Mesodermal cell (in vitro differentiated cells): ENCODE results near the gene STAT4.

Source experiments
- H3K27ac ChIP-seq: 2 replicates; pipeline ENCODE4 v1.7.0; 2013; ENCODE audit warnings: mild to moderate bottlenecking, low read depth, low read length, moderate library complexity; ENCODE audit not compliant: severe bottlenecking
- H3K36me3 ChIP-seq: 2 replicates; pipeline ENCODE4 v1.7.1; 2013; ENCODE audit warnings: mild to moderate bottlenecking, low read length, moderate library complexity; ENCODE audit not compliant: control insufficient read depth, insufficient read depth
- H3K4me1 ChIP-seq: one replicate; pipeline ENCODE4 v1.7.1; 2013; ENCODE audit warnings: mild to moderate bottlenecking, low read length; ENCODE audit not compliant: insufficient read depth, control insufficient read depth, poor library complexity, severe bottlenecking
- H3K4me3 ChIP-seq: 2 replicates; pipeline ENCODE4 v1.7.0; 2013; ENCODE audit warnings: low read length, control low read depth, mild to moderate bottlenecking; ENCODE audit not compliant: insufficient read depth, poor library complexity, severe bottlenecking; ENCODE audit errors: extremely low read depth
- H3K9me3 ChIP-seq: 2 replicates; pipeline ENCODE4 v1.7.1; 2013; ENCODE audit warnings: mild to moderate bottlenecking, low read length, moderate library complexity; ENCODE audit not compliant: control insufficient read depth
- WGBS, 2 experiments: methylation state at CpG; one replicate each; pipeline ENCODE4 v1.1.5; 2013; ENCODE audit warnings: missing lambda C conversion rate in 2 of 2; ENCODE audit not compliant: insufficient coverage in 2 of 2; 5-methylcytosine and 5-hydroxymethylcytosine counted together

Gene STAT4

GRCh38 chr2:191187105-191187829, 36.5 kb upstream of the STAT4 start:
- H3K27ac ChIP-seq = no peak overlapping the region
- 86 to 90% methylated on average over 4 of the region's 9 CpGs for WGBS, 2 experiments

GRCh38 chr2:191184457-191184856, 33.7 kb upstream of the STAT4 start:
- Histone ChIP-seq H3K9me3 (no peaks in the 10 kb centered on the region), H3K27ac (no peak overlapping the region), H3K4me3 (no peak overlapping the region), H3K36me3 (no peaks in the 10 kb centered on the region), H3K4me1 (no peaks in the 10 kb centered on the region)
- 81 to 91% methylated on average over 2 of the region's 2 CpGs for WGBS, 2 experiments

More at GRCh38 chr2:191187105-191187829, 36.5 kb upstream of the STAT4 start:
- Histone ChIP-seq H3K4me3 (no peak overlapping the region), H3K4me1 (no peaks in the 10 kb centered on the region), H3K36me3 (no peaks in the 10 kb centered on the region), H3K9me3 (no peaks in the 10 kb centered on the region)

- Histone ChIP-seq H3K27ac (no peak overlapping the region), H3K9me3 (no peaks in the 10 kb centered on the region), H3K4me3 (no peak overlapping the region), H3K4me1 (no peaks in the 10 kb centered on the region), H3K36me3 (no peaks in the 10 kb centered on the region)
Measured at GRCh38 chr2:191183516-191183915, 32.7 kb upstream of the STAT4 start.

- 80 to 92% methylated on average over 1 to 2 of the region's 2 CpGs for WGBS, 2 experiments
- Histone ChIP-seq H3K4me3 (no peak overlapping the region), H3K9me3 (no peaks in the 10 kb centered on the region), H3K36me3 (no peaks in the 10 kb centered on the region), H3K27ac (no peak overlapping the region), H3K4me1 (no peaks in the 10 kb centered on the region)
Measured at GRCh38 chr2:191183081-191183480, 32.3 kb upstream of the STAT4 start.

- Histone ChIP-seq H3K9me3 (no peaks in the 10 kb centered on the region), H3K36me3 (no peaks in the 10 kb centered on the region), H3K4me3 (no peak overlapping the region), H3K4me1 (no peaks in the 10 kb centered on the region), H3K27ac (no peak overlapping the region)
Measured at GRCh38 chr2:191180713-191181112, 29.9 kb upstream of the STAT4 start.

- H3K4me1 ChIP-seq = no peaks in the 10 kb centered on the region
- no peaks in the 10 kb centered on the region for H3K9me3 ChIP-seq
- no peak overlapping the region for H3K4me3 ChIP-seq
- no peak overlapping the region for H3K27ac ChIP-seq
- no peaks in the 10 kb centered on the region for H3K36me3 ChIP-seq
- WGBS, 2 experiments = 100% methylated on average over 2 of the region's 2 CpGs; no CpG with 5 or more reads in 1 of the 2 experiments
Measured at GRCh38 chr2:191180276-191180675, 29.5 kb upstream of the STAT4 start.

GRCh38 chr2:191178806-191179514, 28.2 kb upstream of the STAT4 start:
- 93 to 98% methylated on average over 6 to 7 of the region's 8 CpGs for WGBS, 2 experiments
- Histone ChIP-seq H3K4me3 (no peak overlapping the region), H3K4me1 (no peaks in the 10 kb centered on the region), H3K9me3 (no peaks in the 10 kb centered on the region), H3K36me3 (no peaks in the 10 kb centered on the region), H3K27ac (no peak overlapping the region)

- no peak overlapping the region for H3K27ac ChIP-seq
- no peaks in the 10 kb centered on the region for H3K36me3 ChIP-seq
- 74 to 80% methylated on average over 2 of the region's 2 CpGs for WGBS, 2 experiments
- H3K4me3 ChIP-seq = no peak overlapping the region
- no peaks in the 10 kb centered on the region for H3K9me3 ChIP-seq
- no peaks in the 10 kb centered on the region for H3K4me1 ChIP-seq
Measured at GRCh38 chr2:191177751-191178736, 27.2 kb upstream of the STAT4 start.

GRCh38 chr2:191176801-191177438, 26.1 kb upstream of the STAT4 start:
- H3K9me3 ChIP-seq = no peaks in the 10 kb centered on the region
- H3K36me3 ChIP-seq = no peaks in the 10 kb centered on the region
- H3K27ac ChIP-seq = no peak overlapping the region
- 75 to 83% methylated on average over 1 to 2 of the region's 2 CpGs for WGBS, 2 experiments
- no peak overlapping the region for H3K4me3 ChIP-seq
- H3K4me1 ChIP-seq = peaks cover 5% of the 10 kb centered on the region

GRCh38 chr2:191176305-191176704, 25.5 kb upstream of the STAT4 start:
- Histone ChIP-seq H3K4me3 (no peak overlapping the region), H3K36me3 (no peaks in the 10 kb centered on the region), H3K4me1 (peaks cover 11% of the 10 kb centered on the region), H3K9me3 (no peaks in the 10 kb centered on the region), H3K27ac (no peak overlapping the region)
- WGBS, 2 experiments = no CpG with 5 or more reads among the region's 1 CpG
